HepG2 (cell line): ENCODE results near the gene TMEFF1. TPM values are rescaled to one million over a fixed set of nuclear protein-coding genes. Genes with fewer than 3 reads are reported as not detected.

Experiments
- DRAP1 ChIP-seq: IDR thresholded peaks from 2 replicates; pipeline ENCODE4 v1.6.1; 2016; ENCODE audit warnings: missing genetic modification reagents, missing compliant biosample characterization
- HES4 ChIP-seq: sonication (generic); formaldehyde crosslinking; IDR thresholded peaks from 2 replicates; pipeline ENCODE4 v1.9.0; 2021; ENCODE audit warnings: mild to moderate bottlenecking, missing genetic modification reagents, borderline replicate concordance
- KDM5B ChIP-seq: sonication (generic); formaldehyde crosslinking; IDR thresholded peaks from 2 replicates; pipeline ENCODE4 v1.4.0; 2020; ENCODE audit warnings: missing genetic modification reagents, mild to moderate bottlenecking, borderline replicate concordance
- PAXIP1 ChIP-seq: sonication (generic); formaldehyde crosslinking; conservative IDR thresholded peaks from 2 replicates; pipeline ENCODE4 v1.4.0; 2020; ENCODE audit warnings: mild to moderate bottlenecking, missing genetic modification reagents, moderate library complexity
- POLR2G ChIP-seq: fragments of 200-400 bp; formaldehyde crosslinking; IDR thresholded peaks from 2 replicates; pipeline ENCODE4 v1.6.1; 2018; ENCODE audit warnings: mild to moderate bottlenecking, low read depth, low read length, moderate library complexity
- SCMH1 ChIP-seq: sonication (generic); formaldehyde crosslinking; IDR thresholded peaks from 2 replicates; pipeline ENCODE4 v1.9.0; 2021; ENCODE audit warnings: missing genetic modification reagents, mild to moderate bottlenecking, borderline replicate concordance
- ZNF230 ChIP-seq: sonication (generic); formaldehyde crosslinking; IDR thresholded peaks from 2 replicates; pipeline ENCODE4 v1.4.0; 2020; ENCODE audit warnings: mild to moderate bottlenecking, missing genetic modification reagents
- ZNF253 ChIP-seq: sonication (generic); formaldehyde crosslinking; IDR thresholded peaks from 2 replicates; pipeline ENCODE4 v1.8.0; 2022; ENCODE audit warnings: mild to moderate bottlenecking, missing genetic modification reagents, borderline replicate concordance
- ZNF501 ChIP-seq: sonication (generic); formaldehyde crosslinking; IDR thresholded peaks from 2 replicates; pipeline ENCODE4 v1.5.1; 2020; ENCODE audit warnings: mild to moderate bottlenecking, moderate library complexity, missing genetic modification reagents
- ZNF547 ChIP-seq: sonication (generic); formaldehyde crosslinking; IDR thresholded peaks from 2 replicates; pipeline ENCODE4 v1.5.1; 2020; ENCODE audit warnings: mild to moderate bottlenecking, missing genetic modification reagents
- ZNF574 ChIP-seq: sonication (generic); formaldehyde crosslinking; IDR thresholded peaks from 2 replicates; pipeline ENCODE4 v1.4.0; 2020; ENCODE audit warnings: missing genetic modification reagents
- ZNF724P ChIP-seq: sonication (generic); formaldehyde crosslinking; IDR thresholded peaks from 2 replicates; pipeline ENCODE4 v1.8.0; 2022; ENCODE audit warnings: missing genetic modification reagents, borderline replicate concordance
- ZNF850 ChIP-seq: sonication (generic); formaldehyde crosslinking; conservative IDR thresholded peaks from 2 replicates; pipeline ENCODE4 v1.9.0; 2021; ENCODE audit warnings: mild to moderate bottlenecking, missing genetic modification reagents
- ZSCAN29 ChIP-seq: sonication (generic); formaldehyde crosslinking; conservative IDR thresholded peaks from 2 replicates; pipeline ENCODE4 v1.4.0; 2020; ENCODE audit warnings: mild to moderate bottlenecking, missing genetic modification reagents
- polyA plus RNA-seq, 8 experiments: library from polyadenylated mRNA; depleted of rRNA in 3 of 8; stranded (reverse) in 7 of 8; unstranded in 1 of 8; fragments of >200 nt; fragmentation: Illumina TruSeq in 4 of 8; extraction: Trizol in 4 of 8; gene quantifications; 2 replicates each; pipeline versions ENCODE4 v1.2.1 to v1.2.3, GENCODE V29; 2011 to 2016; ENCODE audit warnings: low read depth in 4 of 8, missing spikeins in 1 of 8, mixed read lengths in 1 of 8; ENCODE audit not compliant: insufficient read depth in 1 of 8
- total RNA-seq, 5 experiments: library from RNA; depleted of rRNA; stranded (reverse); fragments of >200 nt; fragmentation: Illumina TruSeq; extraction: Trizol; gene quantifications; 2 replicates each; pipeline ENCODE4 v1.2.3, GENCODE V29; 2016; ENCODE audit warnings: low read depth in 1 of 5
- TF ChIP-seq, protein P1 (sequence below): sonication (generic); formaldehyde crosslinking; IDR thresholded peaks from 2 replicates; pipeline ENCODE4 v1.4.0; 2020; ENCODE audit warnings: missing genetic modification reagents
- TF ChIP-seq, protein P2 (sequence below): sonication (generic); formaldehyde crosslinking; IDR thresholded peaks from 2 replicates; pipeline ENCODE4 v1.4.0; 2020; ENCODE audit warnings: mild to moderate bottlenecking, missing genetic modification reagents
- TF ChIP-seq, protein P3 (sequence below): sonication (generic); formaldehyde crosslinking; IDR thresholded peaks from 2 replicates; pipeline ENCODE4 v1.5.0; 2020; ENCODE audit warnings: mild to moderate bottlenecking, missing genetic modification reagents, moderate library complexity

Gene TMEFF1
- total and polyA plus RNA-seq, 2 of the 13 experiments (the other 11 are each of a cell fraction or from before 2014, with no cell fraction given), result 0.87 to 1.9 TPM

GRCh38 chr9:100426530-100427365 lies 46.2 kb upstream of the TMEFF1 start, which contains the start of gene MSANTD3 (continued):
- TF ChIP-seq DRAP1 (CRISPR knock-in tag), result peak; percentile 13; the same call in 1 of the 2 replicates
- 0 out of 2 replicates have a peak, but pooled peaks have one; percentile 33 for TF ChIP-seq ZNF230 (CRISPR knock-in tag)
- peak; percentile 8; the same call in 1 of the 2 replicates for TF ChIP-seq KDM5B
- peak; percentile 49; the same call in 1 of the 2 replicates for TF ChIP-seq ZNF501
- TF ChIP-seq, protein P1, sequence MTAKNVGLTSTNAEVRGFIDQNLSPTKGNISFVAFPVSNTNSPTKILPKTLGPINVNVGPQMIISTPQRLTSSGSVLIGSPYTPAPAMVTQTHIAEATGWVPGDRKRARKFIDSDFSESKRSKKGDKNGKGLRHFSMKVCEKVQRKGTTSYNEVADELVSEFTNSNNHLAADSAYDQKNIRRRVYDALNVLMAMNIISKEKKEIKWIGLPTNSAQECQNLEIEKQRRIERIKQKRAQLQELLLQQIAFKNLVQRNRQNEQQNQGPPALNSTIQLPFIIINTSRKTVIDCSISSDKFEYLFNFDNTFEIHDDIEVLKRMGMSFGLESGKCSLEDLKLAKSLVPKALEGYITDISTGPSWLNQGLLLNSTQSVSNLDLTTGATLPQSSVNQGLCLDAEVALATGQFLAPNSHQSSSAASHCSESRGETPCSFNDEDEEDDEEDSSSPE (CRISPR knock-in tag), result 0 out of 2 replicates have a peak, but pooled peaks have one; percentile 14
- peak; percentile 80 for TF ChIP-seq POLR2G
- TF ChIP-seq ZNF850, result no peak
- no peak for TF ChIP-seq SCMH1 (CRISPR knock-in tag)
- TF ChIP-seq ZNF724P (CRISPR knock-in tag), result no peak
- TF ChIP-seq PAXIP1, result peak; percentile 23; the same call in 1 of the 2 replicates
- TF ChIP-seq, protein P2, sequence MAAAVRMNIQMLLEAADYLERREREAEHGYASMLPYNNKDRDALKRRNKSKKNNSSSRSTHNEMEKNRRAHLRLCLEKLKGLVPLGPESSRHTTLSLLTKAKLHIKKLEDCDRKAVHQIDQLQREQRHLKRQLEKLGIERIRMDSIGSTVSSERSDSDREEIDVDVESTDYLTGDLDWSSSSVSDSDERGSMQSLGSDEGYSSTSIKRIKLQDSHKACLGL, result peak; percentile 24; the same call in 1 of the 2 replicates
- no peak for TF ChIP-seq ZNF253
- TF ChIP-seq, protein P3, sequence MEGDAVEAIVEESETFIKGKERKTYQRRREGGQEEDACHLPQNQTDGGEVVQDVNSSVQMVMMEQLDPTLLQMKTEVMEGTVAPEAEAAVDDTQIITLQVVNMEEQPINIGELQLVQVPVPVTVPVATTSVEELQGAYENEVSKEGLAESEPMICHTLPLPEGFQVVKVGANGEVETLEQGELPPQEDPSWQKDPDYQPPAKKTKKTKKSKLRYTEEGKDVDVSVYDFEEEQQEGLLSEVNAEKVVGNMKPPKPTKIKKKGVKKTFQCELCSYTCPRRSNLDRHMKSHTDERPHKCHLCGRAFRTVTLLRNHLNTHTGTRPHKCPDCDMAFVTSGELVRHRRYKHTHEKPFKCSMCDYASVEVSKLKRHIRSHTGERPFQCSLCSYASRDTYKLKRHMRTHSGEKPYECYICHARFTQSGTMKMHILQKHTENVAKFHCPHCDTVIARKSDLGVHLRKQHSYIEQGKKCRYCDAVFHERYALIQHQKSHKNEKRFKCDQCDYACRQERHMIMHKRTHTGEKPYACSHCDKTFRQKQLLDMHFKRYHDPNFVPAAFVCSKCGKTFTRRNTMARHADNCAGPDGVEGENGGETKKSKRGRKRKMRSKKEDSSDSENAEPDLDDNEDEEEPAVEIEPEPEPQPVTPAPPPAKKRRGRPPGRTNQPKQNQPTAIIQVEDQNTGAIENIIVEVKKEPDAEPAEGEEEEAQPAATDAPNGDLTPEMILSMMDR (CRISPR knock-in tag), result peak; percentile 9; the same call in 1 of the 2 replicates
- 0 out of 2 replicates have a peak, but pooled peaks have one; percentile 29 for TF ChIP-seq ZSCAN29 (CRISPR knock-in tag)
- no peak for TF ChIP-seq HES4 (CRISPR knock-in tag)
- 0 out of 2 replicates have a peak, but pooled peaks have one; percentile 49 for TF ChIP-seq ZNF547 (CRISPR knock-in tag)
- TF ChIP-seq ZNF574 (CRISPR knock-in tag), result peak; percentile 10
